Measurements from ENCODE around the gene CHST11.

DNA sequence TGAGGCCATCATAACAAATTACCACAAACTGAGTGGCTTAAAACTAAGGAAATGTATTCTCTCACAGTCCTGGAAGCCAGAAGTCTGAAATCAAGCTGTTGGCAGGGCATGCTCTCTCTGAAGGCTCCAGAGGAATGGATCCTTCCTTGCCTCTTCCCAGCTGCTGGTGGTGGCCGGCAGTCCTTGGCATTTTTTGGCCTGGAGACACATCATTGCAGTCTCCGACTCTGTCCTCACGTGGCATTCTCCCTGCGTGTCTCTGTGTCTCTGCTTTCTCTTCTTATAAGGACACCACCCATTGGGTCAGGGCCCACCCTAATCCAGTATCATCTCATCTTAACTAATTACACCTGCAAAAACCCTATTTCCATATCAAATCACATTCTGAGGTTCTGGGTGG lies 295.3 kb downstream of the CHST11 start:
- TF ChIP-seq, protein P1, sequence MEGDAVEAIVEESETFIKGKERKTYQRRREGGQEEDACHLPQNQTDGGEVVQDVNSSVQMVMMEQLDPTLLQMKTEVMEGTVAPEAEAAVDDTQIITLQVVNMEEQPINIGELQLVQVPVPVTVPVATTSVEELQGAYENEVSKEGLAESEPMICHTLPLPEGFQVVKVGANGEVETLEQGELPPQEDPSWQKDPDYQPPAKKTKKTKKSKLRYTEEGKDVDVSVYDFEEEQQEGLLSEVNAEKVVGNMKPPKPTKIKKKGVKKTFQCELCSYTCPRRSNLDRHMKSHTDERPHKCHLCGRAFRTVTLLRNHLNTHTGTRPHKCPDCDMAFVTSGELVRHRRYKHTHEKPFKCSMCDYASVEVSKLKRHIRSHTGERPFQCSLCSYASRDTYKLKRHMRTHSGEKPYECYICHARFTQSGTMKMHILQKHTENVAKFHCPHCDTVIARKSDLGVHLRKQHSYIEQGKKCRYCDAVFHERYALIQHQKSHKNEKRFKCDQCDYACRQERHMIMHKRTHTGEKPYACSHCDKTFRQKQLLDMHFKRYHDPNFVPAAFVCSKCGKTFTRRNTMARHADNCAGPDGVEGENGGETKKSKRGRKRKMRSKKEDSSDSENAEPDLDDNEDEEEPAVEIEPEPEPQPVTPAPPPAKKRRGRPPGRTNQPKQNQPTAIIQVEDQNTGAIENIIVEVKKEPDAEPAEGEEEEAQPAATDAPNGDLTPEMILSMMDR (IDR thresholded peaks at IDR 0.05): no peak
- no peak for TF ChIP-seq ZFX (IDR thresholded peaks at IDR 0.05; ENCODE audit: borderline replicate concordance)

Measured in 22Rv1 (cell line).